ENCODE measurements around the gene IQCK.
A peak's percentile ranks its signal among the peaks of the same experiment; 100 is the strongest.

Gene IQCK

GRCh38 chr16:19808061-19808641 is 90.1 kb downstream of the IQCK start:
- no peak for DNase-seq

DNA sequence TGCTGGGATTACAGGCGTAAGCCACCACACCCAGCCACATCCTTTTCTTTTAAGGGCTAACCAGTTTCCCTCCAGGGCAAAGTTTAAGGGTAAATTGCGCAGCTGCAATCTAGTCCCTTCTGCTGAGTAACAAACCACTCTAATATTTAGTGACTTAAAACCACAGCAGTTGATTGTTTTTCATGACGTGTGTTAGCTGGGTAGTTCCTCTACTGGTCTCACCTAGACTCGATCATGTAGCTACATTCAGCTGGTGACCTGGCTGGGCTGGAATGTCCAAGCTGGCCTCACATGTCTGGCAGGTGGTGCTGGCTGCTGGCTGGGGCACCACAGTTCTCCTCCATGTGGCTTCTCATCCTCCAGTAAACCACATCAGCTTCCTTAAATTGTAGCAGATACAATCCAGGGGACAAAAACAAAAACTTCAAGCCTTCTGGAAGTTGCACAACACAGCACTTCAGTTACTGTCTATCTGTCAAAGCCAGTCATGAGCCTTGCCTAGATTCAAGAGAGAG is 91.1 kb downstream of the IQCK start:
- DNase-seq = peak; percentile 20

GRCh38 chr16:19809693-19810092 is 91.6 kb downstream of the IQCK start:
- DNase-seq = no peak

- no peak for DNase-seq
These were observed 93.0 kb downstream of the IQCK start for GRCh38 chr16:19810817-19811731.

- DNase-seq = no peak
These were observed 94.9 kb downstream of the IQCK start for GRCh38 chr16:19812986-19813385.

GRCh38 chr16:19815418-19815817 is 97.3 kb downstream of the IQCK start:
- no peak for DNase-seq

- no peak for DNase-seq
These were observed 99.1 kb downstream of the IQCK start for GRCh38 chr16:19817122-19817521.

GRCh38 chr16:19817875-19818274 is 99.8 kb downstream of the IQCK start:
- DNase-seq = no peak

- DNase-seq = no peak
These were observed 104.5 kb downstream of the IQCK start for GRCh38 chr16:19822533-19822932.

GRCh38 chr16:19823322-19823721 is 105.3 kb downstream of the IQCK start:
- no peak for DNase-seq

GRCh38 chr16:19824216-19824615 is 106.1 kb downstream of the IQCK start:
- DNase-seq = no peak

GRCh38 chr16:19829844-19830692 is 112.0 kb downstream of the IQCK start:
- DNase-seq = no peak

- no peak for DNase-seq
These were observed 113.0 kb downstream of the IQCK start for GRCh38 chr16:19830902-19831560.

- no peak for DNase-seq
These were observed 113.6 kb downstream of the IQCK start for GRCh38 chr16:19831678-19832077.

GRCh38 chr16:19833176-19833575 is 115.1 kb downstream of the IQCK start:
- no peak for DNase-seq

DNA sequence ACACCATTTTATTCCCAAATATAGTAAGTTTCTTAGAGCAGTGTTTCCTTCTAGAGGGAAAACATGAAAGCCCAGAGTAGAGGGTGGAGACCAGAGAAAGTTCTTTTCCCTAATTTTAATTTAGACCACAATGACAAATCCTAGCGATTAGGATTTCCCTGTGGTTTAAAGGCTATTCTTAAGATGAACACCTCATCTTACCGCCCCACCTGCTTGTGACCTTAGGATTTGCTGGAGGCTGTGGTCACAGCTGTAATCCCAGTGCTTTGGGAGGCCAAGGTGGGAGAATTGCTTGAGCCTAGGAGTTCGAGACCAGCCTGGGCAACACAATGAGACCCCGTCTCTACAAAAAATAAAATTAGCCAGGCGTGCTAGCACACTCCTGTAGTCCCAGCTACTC is 115.5 kb downstream of the IQCK start:
- no peak for DNase-seq

DNA sequence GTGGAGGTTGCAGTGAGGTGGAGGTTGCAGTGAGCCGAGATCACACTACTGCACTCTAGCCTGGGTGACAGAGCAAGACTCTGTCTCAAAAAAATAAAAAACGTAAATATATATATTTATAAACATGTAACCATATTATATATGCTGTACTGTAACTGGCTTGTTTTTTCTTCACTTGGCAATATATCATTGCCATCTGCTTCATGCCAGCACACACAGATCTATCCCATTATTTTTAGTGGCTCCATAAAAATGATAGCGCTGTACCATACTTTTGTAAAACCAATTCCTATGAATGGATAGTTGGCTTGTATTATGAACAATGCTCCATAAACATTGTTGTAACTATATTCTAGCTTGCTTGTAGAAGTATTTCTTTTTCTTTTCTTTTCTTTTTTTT is 117.1 kb downstream of the IQCK start:
- DNase-seq = no peak

- DNase-seq = no peak
These were observed 117.9 kb downstream of the IQCK start for GRCh38 chr16:19835968-19836421.

- DNase-seq = no peak
These were observed 119.4 kb downstream of the IQCK start for GRCh38 chr16:19837331-19837980.

- DNase-seq = no peak
These were observed 120.1 kb downstream of the IQCK start for GRCh38 chr16:19837984-19838707.

- DNase-seq = no peak
These were observed 122.5 kb downstream of the IQCK start for GRCh38 chr16:19840524-19841110.

Data from CD4-positive, alpha-beta T cell treated with Interleukin-15 for 1 hour (primary cell).